ENCODE measurements around the gene FOXR2. TPM values are rescaled to one million over a fixed set of nuclear protein-coding genes. Genes with fewer than 3 reads are reported as not detected.

The FOXR2 gene
- total RNA-seq, result not detected

GRCh38 chrX:55623100-55623499 is at the start of gene FOXR2:
FOXR2 (plus strand) TSS chrX:55623400; CDS start chrX:55623712, 312 bp downstream.
- Mint-ChIP-seq H3K9me3 (no peaks in the 10 kb centered on the region), H3K4me3 (no peak within 1 kb of the TSS), H3K27ac (no peak within 1 kb of the TSS), H3K4me1 (ENCODE audit: low read depth) (no peaks in the 10 kb centered on the region), H3K27me3 (no peaks in the 10 kb centered on the region), H3K36me3 (ENCODE audit: low read depth) (no peaks in the 10 kb centered on the region)
- intact Hi-C loops (cut with micrococcal nuclease), result no loop called here
- ChIA-PET POLR2A (no interaction called here), CTCF (no interaction called here)
- no peak for DNase-seq
- no peak for TF ChIP-seq CTCF (IDR thresholded peaks at IDR 0.05)
- no peak for ATAC-seq

- no peaks in the 10 kb centered on the region for H3K4me1 Mint-ChIP-seq (ENCODE audit: low read depth)
- ATAC-seq (no peak), DNase-seq (no peak)
- H3K36me3 Mint-ChIP-seq (ENCODE audit: low read depth), result no peaks in the 10 kb centered on the region
- no peak overlapping the region for H3K27ac Mint-ChIP-seq
- no peak overlapping the region for H3K4me3 Mint-ChIP-seq
- intact Hi-C loops (cut with micrococcal nuclease), result no loop called here
- H3K27me3 Mint-ChIP-seq, result no peaks in the 10 kb centered on the region
- peaks cover 4% of the 10 kb centered on the region for H3K9me3 Mint-ChIP-seq
- ChIA-PET POLR2A (no interaction called here), CTCF (no interaction called here)
- no peak for TF ChIP-seq CTCF (IDR thresholded peaks at IDR 0.05)
Measured at GRCh38 chrX:55579115-55579514, 44.1 kb upstream of the FOXR2 start.

- Mint-ChIP-seq H3K9me3 (peaks cover 4% of the 10 kb centered on the region), H3K4me1 (ENCODE audit: low read depth) (no peaks in the 10 kb centered on the region), H3K27me3 (no peaks in the 10 kb centered on the region), H3K36me3 (ENCODE audit: low read depth) (no peaks in the 10 kb centered on the region), H3K27ac (no peak overlapping the region), H3K4me3 (no peak overlapping the region)
- intact Hi-C loops (cut with micrococcal nuclease), result no loop called here
- DNase-seq (no peak), ATAC-seq (no peak)
- POLR2A ChIA-PET, result no interaction called here
- no peak for TF ChIP-seq CTCF (IDR thresholded peaks at IDR 0.05)
- CTCF ChIA-PET, result no interaction called here
Measured at GRCh38 chrX:55582447-55582846, 40.8 kb upstream of the FOXR2 start.

- H3K27me3 Mint-ChIP-seq, result no peaks in the 10 kb centered on the region
Measured at GRCh38 chrX:55593296-55593695, 29.9 kb upstream of the FOXR2 start.

GRCh38 chrX:55593756-55594257 is 29.4 kb upstream of the FOXR2 start:
- no peaks in the 10 kb centered on the region for H3K4me1 Mint-ChIP-seq (ENCODE audit: low read depth)
- TF ChIP-seq CTCF (IDR thresholded peaks at IDR 0.05), result no peak
- DNase-seq (no peak), ATAC-seq (no peak)
- H3K4me3 Mint-ChIP-seq, result no peak overlapping the region
- H3K27me3 Mint-ChIP-seq, result no peaks in the 10 kb centered on the region
- CTCF ChIA-PET, result no interaction called here
- H3K27ac Mint-ChIP-seq, result no peak overlapping the region
- POLR2A ChIA-PET, result no interaction called here
- intact Hi-C loops (cut with micrococcal nuclease), result no loop called here
- H3K36me3 Mint-ChIP-seq (ENCODE audit: low read depth), result no peaks in the 10 kb centered on the region
- H3K9me3 Mint-ChIP-seq, result no peaks in the 10 kb centered on the region

More at GRCh38 chrX:55593296-55593695, 29.9 kb upstream of the FOXR2 start:
- Mint-ChIP-seq H3K9me3 (no peaks in the 10 kb centered on the region), H3K4me3 (no peak overlapping the region), H3K4me1 (ENCODE audit: low read depth) (no peaks in the 10 kb centered on the region), H3K27ac (no peak overlapping the region), H3K36me3 (ENCODE audit: low read depth) (no peaks in the 10 kb centered on the region)
- DNase-seq (no peak), ATAC-seq (no peak)
- TF ChIP-seq CTCF (IDR thresholded peaks at IDR 0.05), result no peak
- ChIA-PET POLR2A (no interaction called here), CTCF (no interaction called here)
- intact Hi-C loops (cut with micrococcal nuclease), result no loop called here

All from activated CD8-positive, alpha-beta T cell treated with anti-CD3 and anti-CD28 coated beads for 36 hours (primary cell).